Osteoblast (primary cell): ENCODE measurements around the gene HELZ. TPM values are rescaled to one million over a fixed set of nuclear protein-coding genes. Genes with fewer than 3 reads are reported as not detected.
"Not testable (repeated sequence)": the region's sequence is repeated elsewhere in the genome, so short reads cannot be mapped to it uniquely, and the experiment has no call there.

ENCODE experiments used
- DNase-seq: peaks from one replicate; pipeline ENCODE4 v3.0.0; 2011; ENCODE audit warnings: low spot score, mixed read lengths; ENCODE audit not compliant: insufficient read length; ENCODE audit errors: missing footprints
- H2AFZ ChIP-seq: 2 replicates; pipeline ENCODE4 v1.6.0; 2011; ENCODE audit warnings: mild to moderate bottlenecking, low read length
- H3K27ac ChIP-seq: 2 replicates; pipeline ENCODE4 v1.5.1; 2011; ENCODE audit warnings: mild to moderate bottlenecking, low read depth, low read length, moderate library complexity
- H3K27me3 ChIP-seq: 2 replicates; pipeline ENCODE4 v1.6.0; 2012; ENCODE audit warnings: mild to moderate bottlenecking, control low read depth, inconsistent platforms, low read length, moderate library complexity; ENCODE audit not compliant: insufficient read depth
- H3K36me3 ChIP-seq: 2 replicates; pipeline ENCODE4 v1.5.1; 2011; ENCODE audit warnings: mild to moderate bottlenecking, low read length, control low read depth, moderate library complexity; ENCODE audit not compliant: insufficient read depth
- H3K4me1 ChIP-seq: 2 replicates; pipeline ENCODE4 v1.5.1; 2011; ENCODE audit warnings: mild to moderate bottlenecking, low read length, control low read depth, moderate library complexity; ENCODE audit not compliant: insufficient read depth
- H3K4me2 ChIP-seq: 2 replicates; pipeline ENCODE4 v1.6.0; 2011; ENCODE audit warnings: mild to moderate bottlenecking, low read length; ENCODE audit not compliant: insufficient read depth
- H3K4me3 ChIP-seq: fragments of 200-600 bp; sonication (generic); 3 replicates; pipeline ENCODE4 v1.5.1; 2012; ENCODE audit warnings: mild to moderate bottlenecking, low read length, inconsistent platforms; ENCODE audit not compliant: insufficient read depth
- H3K79me2 ChIP-seq: 2 replicates; pipeline ENCODE4 v1.6.0; 2012; ENCODE audit warnings: mild to moderate bottlenecking, low read length, control low read depth, inconsistent platforms; ENCODE audit not compliant: insufficient read depth
- H3K9me3 ChIP-seq: 2 replicates; pipeline ENCODE4 v1.5.1; 2011; ENCODE audit warnings: low read depth, low read length, control low read depth
- H4K20me1 ChIP-seq: 2 replicates; pipeline ENCODE4 v1.6.0; 2012; ENCODE audit warnings: mild to moderate bottlenecking, low read length, control low read depth; ENCODE audit not compliant: insufficient read depth
- CTCF ChIP-seq: IDR thresholded peaks from 2 replicates; pipeline ENCODE4 v1.5.1; 2011; ENCODE audit warnings: mild to moderate bottlenecking, low read depth, low read length, moderate library complexity; ENCODE audit errors: extremely low read depth
- total RNA-seq: library from RNA; depleted of rRNA; stranded (reverse); fragments of >200 nt; gene quantifications from 2 replicates; pipeline ENCODE4 v1.2.3, GENCODE V29; 2012

Gene HELZ
- total RNA-seq, 1 donor: 56.8 TPM

DNA sequence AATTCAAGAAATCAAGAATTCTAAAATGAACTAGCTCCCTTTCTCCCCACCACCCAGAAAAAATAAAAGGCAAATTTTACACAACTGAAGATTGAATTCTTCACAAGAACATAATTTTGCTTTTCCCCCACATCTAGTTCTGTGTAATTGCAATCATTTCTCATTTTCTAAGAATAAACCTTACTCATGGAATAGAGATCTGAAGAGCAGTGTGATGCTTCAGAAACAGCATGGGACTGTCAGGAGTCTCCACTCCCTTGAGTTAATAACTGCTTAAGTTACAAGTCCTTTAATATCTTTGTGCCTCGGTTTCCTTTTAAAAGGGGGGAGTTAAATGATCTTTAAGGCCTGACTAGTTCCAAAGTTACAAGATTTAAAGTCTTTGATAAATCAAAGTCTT lies 147.0 kb downstream of the HELZ start:
- no peak for TF ChIP-seq CTCF
- H3K79me2 ChIP-seq: peaks cover 41% of the 10 kb centered on the region

DNA sequence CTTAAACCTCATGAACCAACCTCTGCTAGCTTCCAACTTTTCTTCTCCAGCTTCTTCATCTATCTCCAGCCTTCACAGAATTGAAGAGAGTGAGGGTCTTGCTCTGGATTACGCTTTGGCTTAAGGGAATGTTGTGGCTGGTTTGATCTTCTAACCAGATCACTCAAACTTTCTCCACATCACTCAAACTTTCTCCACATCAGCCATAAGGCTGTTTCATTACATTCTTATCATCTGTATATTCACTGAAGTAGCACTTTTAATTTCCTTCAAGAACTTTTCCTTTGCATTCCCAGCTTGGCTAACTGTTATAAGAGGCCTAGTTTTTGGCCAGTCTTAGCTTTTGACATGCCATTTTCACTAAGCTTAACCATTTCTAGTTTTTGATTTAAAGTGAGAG lies 148.4 kb downstream of the HELZ start:
- H4K20me1 ChIP-seq: peaks cover 3% of the 10 kb centered on the region
- no peak for DNase-seq
- no peak overlapping the region for H3K4me2 ChIP-seq
- H3K9me3 ChIP-seq: no peaks in the 10 kb centered on the region
- no peak overlapping the region for H3K4me3 ChIP-seq
- H3K27me3 ChIP-seq: no peaks in the 10 kb centered on the region
- peaks cover 13% of the 10 kb centered on the region for H3K4me1 ChIP-seq
- H3K36me3 ChIP-seq: no peaks in the 10 kb centered on the region
- H2AFZ ChIP-seq: no peak overlapping the region
- TF ChIP-seq CTCF: no peak
- H3K79me2 ChIP-seq: peaks cover 39% of the 10 kb centered on the region
- H3K27ac ChIP-seq: no peak overlapping the region

More for the DNA sequence above, 147.0 kb downstream of the HELZ start:
- H3K4me1 ChIP-seq: peaks cover 17% of the 10 kb centered on the region
- DNase-seq: no peak
- no peak overlapping the region for H3K4me2 ChIP-seq
- peaks cover 3% of the 10 kb centered on the region for H4K20me1 ChIP-seq
- no peak overlapping the region for H2AFZ ChIP-seq
- no peak overlapping the region for H3K4me3 ChIP-seq
- H3K27me3 ChIP-seq: no peaks in the 10 kb centered on the region
- H3K9me3 ChIP-seq: no peaks in the 10 kb centered on the region
- no peak overlapping the region for H3K27ac ChIP-seq
- no peaks in the 10 kb centered on the region for H3K36me3 ChIP-seq

- Histone ChIP-seq H3K4me1 (peaks cover 13% of the 10 kb centered on the region), H2AFZ (no peak overlapping the region), H3K79me2 (peaks cover 32% of the 10 kb centered on the region), H3K36me3 (no peaks in the 10 kb centered on the region), H3K27me3 (no peaks in the 10 kb centered on the region), H3K9me3 (no peaks in the 10 kb centered on the region), H3K4me2 (peak overlapping the region; percentile 20), H4K20me1 (peaks cover 3% of the 10 kb centered on the region), H3K4me3 (no peak overlapping the region), H3K27ac (peak overlapping the region; percentile 66)
- TF ChIP-seq CTCF: no peak
- no peak for DNase-seq
Observed at GRCh38 chr17:67095803-67096202, 149.2 kb downstream of the HELZ start.

DNA sequence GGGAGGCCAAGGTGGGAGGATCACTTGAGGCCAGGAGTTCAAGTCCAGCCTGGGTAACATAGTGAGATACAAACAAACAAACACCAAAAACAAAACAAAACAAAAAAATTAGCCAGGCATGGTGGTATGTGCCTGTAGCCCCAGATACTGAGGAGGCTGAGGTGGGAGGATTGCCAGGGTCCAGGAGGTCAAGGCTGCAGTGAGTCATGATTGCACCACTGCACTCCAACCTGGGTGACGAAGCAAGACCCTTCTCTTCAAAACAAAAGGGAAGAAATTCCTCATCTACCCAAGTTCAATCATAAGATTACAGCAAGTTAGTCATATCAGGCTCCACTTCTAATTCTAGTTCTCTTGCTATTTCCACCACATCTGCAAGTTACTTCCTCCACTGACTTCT lies 149.7 kb downstream of the HELZ start:
- Histone ChIP-seq H3K4me1 (peaks cover 13% of the 10 kb centered on the region), H3K27ac (peak overlapping the region; percentile 66), H3K4me2 (peak overlapping the region; percentile 20), H3K79me2 (peaks cover 35% of the 10 kb centered on the region)
- not testable (repeated sequence) for H3K4me3 ChIP-seq, H2AFZ ChIP-seq, DNase-seq, H3K27me3 ChIP-seq, H4K20me1 ChIP-seq, H3K9me3 ChIP-seq, H3K36me3 ChIP-seq

- no peak for DNase-seq
- peaks cover 31% of the 10 kb centered on the region for H3K79me2 ChIP-seq
- TF ChIP-seq CTCF: no peak
- no peaks in the 10 kb centered on the region for H3K36me3 ChIP-seq
- H2AFZ ChIP-seq: no peak overlapping the region
- peaks cover 13% of the 10 kb centered on the region for H3K4me1 ChIP-seq
- H3K27ac ChIP-seq: no peak overlapping the region
- H3K27me3 ChIP-seq: no peaks in the 10 kb centered on the region
- no peak overlapping the region for H3K4me3 ChIP-seq
- no peaks in the 10 kb centered on the region for H3K9me3 ChIP-seq
- no peak overlapping the region for H3K4me2 ChIP-seq
- H4K20me1 ChIP-seq: peaks cover 3% of the 10 kb centered on the region
Observed at GRCh38 chr17:67093348-67093747, 151.6 kb downstream of the HELZ start.

- H3K79me2 ChIP-seq: peaks cover 30% of the 10 kb centered on the region
- DNase-seq, H3K4me3 ChIP-seq, H4K20me1 ChIP-seq, H3K36me3 ChIP-seq, H3K9me3 ChIP-seq, H2AFZ ChIP-seq, H3K4me2 ChIP-seq, H3K27me3 ChIP-seq, H3K27ac ChIP-seq: not testable (repeated sequence)
- peaks cover 13% of the 10 kb centered on the region for H3K4me1 ChIP-seq
Observed at GRCh38 chr17:67092710-67093109, 152.3 kb downstream of the HELZ start.
